Measurements from ENCODE around the gene PLEKHG4B. TPM values are rescaled to one million over a fixed set of nuclear protein-coding genes. Genes with fewer than 3 reads are reported as not detected.

The PLEKHG4B gene
- total RNA-seq, 1 experiment from 2014 or later = 0.02 TPM

DNA sequence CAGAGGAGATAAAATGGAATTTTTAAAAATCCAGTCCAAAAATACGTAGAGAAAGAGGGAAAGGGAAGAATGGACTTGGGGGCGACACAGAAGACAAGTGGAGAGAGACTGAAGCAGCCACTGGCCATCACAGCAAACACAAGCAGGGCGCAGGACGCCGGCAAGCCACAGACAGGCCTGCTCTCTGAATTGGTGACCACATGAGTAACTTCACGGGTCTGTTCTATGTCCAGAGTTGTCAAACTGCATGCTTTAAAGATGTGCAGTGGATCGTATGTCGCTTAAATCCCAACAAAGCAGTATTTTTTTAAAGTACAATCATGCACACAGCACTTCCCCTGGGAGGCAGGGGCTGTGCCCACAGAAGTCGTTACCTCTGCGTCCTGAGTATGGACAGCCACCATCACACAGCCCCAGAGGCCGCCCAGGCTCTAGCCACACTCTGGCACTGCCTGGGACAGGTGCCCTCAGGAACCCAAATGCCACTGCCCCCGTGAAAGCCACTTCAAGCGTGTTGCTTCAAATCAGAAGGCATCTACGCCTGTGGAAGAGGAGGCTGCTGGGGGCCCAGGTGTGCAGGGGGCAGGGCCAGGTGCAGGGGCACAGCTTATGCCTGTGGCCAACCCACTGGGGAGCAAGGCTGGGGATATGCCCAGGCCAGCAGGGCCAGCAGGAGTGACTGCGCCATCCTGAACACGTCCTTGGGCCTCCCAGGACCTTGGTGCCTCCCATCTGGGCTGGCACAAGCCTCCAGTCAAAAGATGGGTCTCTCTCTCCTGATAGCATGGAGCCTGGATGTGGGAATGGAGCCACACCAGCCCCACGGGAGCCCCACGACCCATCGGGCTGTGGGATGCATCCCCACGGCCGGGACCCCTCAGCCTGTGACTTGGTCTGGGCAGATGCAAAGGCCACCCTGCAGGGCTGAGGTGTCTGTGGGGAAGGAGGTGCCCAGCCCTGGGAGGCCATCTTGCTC lies 93.4 kb downstream of the PLEKHG4B start:
- CTCF ChIA-PET = no interaction called here
- DNase-seq (ENCODE audit: low read depth, low spot score) = no peak
- H3K79me2 ChIP-seq (ENCODE audit: insufficient read depth, low read length) = no peaks in the 10 kb centered on the region
- POLR2A ChIA-PET = no interaction called here
- H3K4me2 ChIP-seq (ENCODE audit: low read length) = no peak overlapping the region
- H2AFZ ChIP-seq (ENCODE audit: low read depth, low read length, poor library complexity, severe bottlenecking) = no peak overlapping the region
- TF ChIP-seq, protein P1, sequence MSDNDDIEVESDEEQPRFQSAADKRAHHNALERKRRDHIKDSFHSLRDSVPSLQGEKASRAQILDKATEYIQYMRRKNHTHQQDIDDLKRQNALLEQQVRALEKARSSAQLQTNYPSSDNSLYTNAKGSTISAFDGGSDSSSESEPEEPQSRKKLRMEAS (IDR thresholded peaks at IDR 0.05) = no peak
- TF ChIP-seq CBX3 (IDR thresholded peaks at IDR 0.05; ENCODE audit: low read depth) (no peak), SIN3A (IDR thresholded peaks at IDR 0.05; ENCODE audit: low read depth) (no peak), SRF (IDR thresholded peaks at IDR 0.05; ENCODE audit: low read depth) (no peak), ATF3 (IDR thresholded peaks at IDR 0.05) (no peak), EZH2 (IDR thresholded peaks at IDR 0.05) (no peak), EGR1 (IDR thresholded peaks at IDR 0.05; ENCODE audit: low read depth) (no peak), ZNF274 (IDR thresholded peaks at IDR 0.05; ENCODE audit: low read depth, low read length) (no peak), POLR2AphosphoS5 (IDR thresholded peaks at IDR 0.05; ENCODE audit: low read depth, low read length) (no peak), POLR2A (IDR thresholded peaks at IDR 0.05; ENCODE audit: borderline replicate concordance, extremely low read depth, insufficient read depth, insufficient read length) (no peak), TCF7L2 (IDR thresholded peaks at IDR 0.05; ENCODE audit: borderline replicate concordance, extremely low read depth, insufficient read depth, insufficient read length) (no peak), FOSL1 (IDR thresholded peaks at IDR 0.05; ENCODE audit: low read depth) (no peak), SP1 (IDR thresholded peaks at IDR 0.05; ENCODE audit: low read depth) (no peak), RAD21 (IDR thresholded peaks at IDR 0.05; ENCODE audit: low read depth) (no peak)
- TF ChIP-seq, protein P2, sequence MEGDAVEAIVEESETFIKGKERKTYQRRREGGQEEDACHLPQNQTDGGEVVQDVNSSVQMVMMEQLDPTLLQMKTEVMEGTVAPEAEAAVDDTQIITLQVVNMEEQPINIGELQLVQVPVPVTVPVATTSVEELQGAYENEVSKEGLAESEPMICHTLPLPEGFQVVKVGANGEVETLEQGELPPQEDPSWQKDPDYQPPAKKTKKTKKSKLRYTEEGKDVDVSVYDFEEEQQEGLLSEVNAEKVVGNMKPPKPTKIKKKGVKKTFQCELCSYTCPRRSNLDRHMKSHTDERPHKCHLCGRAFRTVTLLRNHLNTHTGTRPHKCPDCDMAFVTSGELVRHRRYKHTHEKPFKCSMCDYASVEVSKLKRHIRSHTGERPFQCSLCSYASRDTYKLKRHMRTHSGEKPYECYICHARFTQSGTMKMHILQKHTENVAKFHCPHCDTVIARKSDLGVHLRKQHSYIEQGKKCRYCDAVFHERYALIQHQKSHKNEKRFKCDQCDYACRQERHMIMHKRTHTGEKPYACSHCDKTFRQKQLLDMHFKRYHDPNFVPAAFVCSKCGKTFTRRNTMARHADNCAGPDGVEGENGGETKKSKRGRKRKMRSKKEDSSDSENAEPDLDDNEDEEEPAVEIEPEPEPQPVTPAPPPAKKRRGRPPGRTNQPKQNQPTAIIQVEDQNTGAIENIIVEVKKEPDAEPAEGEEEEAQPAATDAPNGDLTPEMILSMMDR (IDR thresholded peaks at IDR 0.05 in 2 of 3, conservative IDR thresholded peaks at IDR 0.05 in 1 of 3; ENCODE audit: borderline replicate concordance in 1 of 3, insufficient read depth in 1 of 3, low read depth in 2 of 3, low read length in 2 of 3) = no peak
- H4K20me1 ChIP-seq (ENCODE audit: insufficient read depth) = no peaks in the 10 kb centered on the region
- intact Hi-C loops (cut with micrococcal nuclease) = no loop called here
- ATAC-seq = no peak
- H3K9me3 ChIP-seq (ENCODE audit: control insufficient read depth in 1 of 2, insufficient read depth in 1 of 2, low read depth in 1 of 2, low read length in 2 of 2) = no peaks in the 10 kb centered on the region
- RAD21 ChIA-PET (ENCODE audit: low non-redundant PET in 1 of 2, low total read pairs in 2 of 2, uncharacterized antibody in 2 of 2, unreplicated experiment in 2 of 2) = no interaction called here
- no peaks in the 10 kb centered on the region for H3K9me2 ChIP-seq (ENCODE audit: insufficient read depth)
- no peaks in the 10 kb centered on the region for H3K27me3 ChIP-seq (ENCODE audit: insufficient read depth, low read length)
- H3K9ac ChIP-seq (ENCODE audit: low read length) = no peak overlapping the region
- no peak overlapping the region for H3K27ac ChIP-seq (ENCODE audit: low read depth, low read length)
- H3K36me3 ChIP-seq (ENCODE audit: control insufficient read depth in 1 of 2, insufficient read depth in 2 of 2, low read length in 2 of 2) = no peaks in the 10 kb centered on the region
- BruUV-seq (replicated peaks) = no TSS peak
- H3K4me1 ChIP-seq (ENCODE audit: control insufficient read depth in 1 of 2, insufficient read depth in 2 of 2, low read length in 2 of 2) = peaks cover 6 to 11% of the 10 kb centered on the region in 2 experiments
- no peak overlapping the region for H3K4me3 ChIP-seq (replicated peaks in 1 of 2; ENCODE audit: low read depth in 1 of 2, low read length in 2 of 2)

Measured in HCT116 (cell line).